Head of caudate nucleus (tissue), 42 donors: ENCODE measurements around the gene BTRC.
A peak's percentile ranks its signal among the peaks of the same experiment; 100 is the strongest.

ENCODE experiments used
- DNase-seq, 42 donors: peaks; one replicate each; pipeline versions ENCODE4 v3.0.0 to v3.0.0-alpha.2; 2020 to 2021; ENCODE audit warnings: mixed read lengths in 7 of 42
- intact Hi-C: fragments of 100-400 bp; cut with DNase I; formaldehyde crosslinking; loops from one replicate; pipeline ENCODE4 v1.15.0; 2022

The BTRC gene

DNA sequence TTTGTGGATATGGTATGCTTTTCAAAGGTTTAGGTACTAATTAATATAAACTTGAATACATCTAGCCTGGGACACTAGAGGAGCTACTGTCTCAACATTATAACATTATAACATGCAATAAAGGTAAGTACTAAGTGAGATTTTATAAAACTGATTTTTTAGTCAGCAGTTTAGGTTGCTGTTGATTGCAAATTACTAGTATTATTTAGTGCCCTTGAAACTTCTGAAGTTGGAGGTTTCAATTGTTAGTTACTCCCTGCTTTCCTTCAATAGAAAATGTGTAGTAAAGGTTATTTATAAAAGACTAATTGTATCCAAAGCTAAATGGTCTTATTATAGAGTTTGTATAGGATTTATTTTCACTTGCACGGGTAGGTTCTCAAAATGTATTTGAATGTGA lies 138.8 kb downstream of the BTRC start:
- intact Hi-C loops: no loop called here
- DNase-seq: no peak

DNA sequence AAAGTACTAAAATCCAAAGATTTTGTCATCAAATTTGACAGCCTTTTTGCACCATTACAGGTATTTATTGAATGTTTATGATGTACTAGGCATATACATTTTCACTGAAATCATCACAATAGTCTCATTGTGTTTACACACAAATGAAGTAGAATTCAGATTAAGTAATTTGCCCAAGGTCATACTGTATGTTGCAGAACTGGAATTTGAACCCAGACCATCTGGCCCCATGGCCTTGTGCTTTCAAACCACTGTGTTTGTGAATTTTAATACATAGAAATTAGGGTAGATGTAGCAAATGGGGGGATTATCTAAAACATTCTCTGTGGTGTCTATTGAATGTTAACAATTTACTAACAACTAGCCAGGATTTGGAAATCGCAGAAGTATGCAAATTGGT lies 139.3 kb downstream of the BTRC start:
- intact Hi-C loops: no loop called here
- no peak for DNase-seq

DNA sequence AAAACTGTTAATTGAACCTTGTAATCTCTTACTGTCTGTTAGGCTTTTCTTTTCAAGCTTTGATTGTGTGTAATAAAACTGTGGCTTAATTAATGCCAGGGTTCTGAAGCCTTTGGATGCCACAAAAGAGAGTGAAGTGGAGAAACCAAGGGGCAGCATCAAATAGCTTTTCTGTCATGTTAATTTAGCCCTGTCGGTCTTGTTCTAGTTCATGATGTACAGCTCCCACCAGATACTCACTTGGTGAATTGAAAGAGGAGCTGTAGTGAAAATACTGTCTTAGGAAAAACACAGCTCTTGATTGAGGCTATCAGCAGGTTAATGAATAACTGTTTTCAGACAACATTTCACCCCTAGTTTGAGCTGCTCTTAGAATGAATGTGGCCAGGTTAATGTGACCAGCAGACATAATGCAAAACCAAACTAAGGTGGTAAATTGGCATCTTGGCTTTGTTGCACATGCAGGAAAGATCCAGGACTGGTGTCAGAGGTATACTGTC lies 139.9 kb downstream of the BTRC start:
- intact Hi-C loops: no loop called here
- DNase-seq: no peak

DNA sequence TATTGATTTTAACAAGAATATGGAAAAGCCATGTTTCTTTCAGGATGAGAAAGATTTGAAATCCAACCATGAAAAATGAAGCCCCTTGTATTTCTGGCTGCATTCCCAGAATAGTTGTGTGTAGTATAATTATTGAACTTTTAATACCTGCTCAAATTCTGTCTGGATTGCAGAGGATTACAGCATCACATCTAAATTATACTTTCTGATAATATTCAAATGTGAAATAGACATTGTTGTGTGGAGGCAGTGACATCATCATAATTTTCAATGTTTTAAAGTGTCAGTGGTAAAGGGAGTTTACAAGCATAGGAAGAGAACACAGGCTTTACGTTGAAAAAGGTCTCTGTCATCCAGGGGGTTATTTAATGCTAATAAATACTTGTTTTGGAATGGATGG lies 140.7 kb downstream of the BTRC start:
- DNase-seq: no peak
- intact Hi-C loops: no loop called here

DNA sequence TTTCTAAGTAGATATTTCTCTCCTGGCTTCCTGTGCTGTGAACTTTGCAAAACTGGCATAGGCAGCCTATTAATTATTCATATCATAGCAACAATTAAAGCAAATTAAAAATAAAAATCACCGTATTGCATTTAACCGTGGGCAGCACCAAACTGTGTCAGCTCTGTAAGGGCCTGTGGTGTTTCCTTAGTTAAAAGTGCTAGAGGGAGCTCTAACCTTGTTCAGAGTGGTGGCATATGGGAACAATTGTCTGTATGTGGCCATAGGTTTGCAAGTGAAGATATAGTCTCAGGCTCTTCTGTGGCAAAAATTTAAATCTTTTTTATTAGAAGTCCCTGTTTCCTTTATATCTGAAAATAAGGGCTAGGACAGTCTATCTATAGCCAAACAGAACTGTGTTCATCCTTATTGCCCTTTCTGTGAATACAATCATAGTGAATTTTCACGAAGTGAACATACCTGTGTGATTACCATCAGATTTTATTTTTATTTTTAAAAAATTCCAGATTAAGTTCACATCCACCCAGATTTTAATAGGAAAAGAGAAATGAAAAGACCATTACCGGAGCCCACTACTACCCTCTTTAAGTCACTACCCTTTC lies 141.5 kb downstream of the BTRC start:
- peak in 3 of 42 donors; percentile 4 to 25 (median 14) for DNase-seq
- intact Hi-C loops: no loop called here

DNA sequence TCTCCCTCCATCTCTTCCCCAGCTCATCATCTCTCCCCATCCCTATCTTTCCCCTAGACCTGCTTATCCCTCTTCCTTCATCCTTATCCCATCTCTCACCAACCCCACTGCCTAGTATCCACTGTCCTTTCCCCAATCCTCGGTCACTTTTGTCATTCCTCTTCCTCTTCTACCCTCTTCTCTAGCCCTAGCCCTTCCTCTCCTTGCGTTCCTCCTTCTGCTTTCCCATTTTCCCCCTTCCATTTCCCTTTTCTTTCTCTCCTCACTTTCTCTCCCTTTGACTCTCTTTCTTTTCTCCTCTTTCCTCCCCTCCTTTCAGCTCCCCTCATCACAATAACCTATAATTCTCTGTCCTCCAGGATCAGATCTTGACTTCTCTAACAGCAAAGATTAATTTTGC lies 150.5 kb downstream of the BTRC start:
- no peak for DNase-seq
- intact Hi-C loops: no loop called here

DNA sequence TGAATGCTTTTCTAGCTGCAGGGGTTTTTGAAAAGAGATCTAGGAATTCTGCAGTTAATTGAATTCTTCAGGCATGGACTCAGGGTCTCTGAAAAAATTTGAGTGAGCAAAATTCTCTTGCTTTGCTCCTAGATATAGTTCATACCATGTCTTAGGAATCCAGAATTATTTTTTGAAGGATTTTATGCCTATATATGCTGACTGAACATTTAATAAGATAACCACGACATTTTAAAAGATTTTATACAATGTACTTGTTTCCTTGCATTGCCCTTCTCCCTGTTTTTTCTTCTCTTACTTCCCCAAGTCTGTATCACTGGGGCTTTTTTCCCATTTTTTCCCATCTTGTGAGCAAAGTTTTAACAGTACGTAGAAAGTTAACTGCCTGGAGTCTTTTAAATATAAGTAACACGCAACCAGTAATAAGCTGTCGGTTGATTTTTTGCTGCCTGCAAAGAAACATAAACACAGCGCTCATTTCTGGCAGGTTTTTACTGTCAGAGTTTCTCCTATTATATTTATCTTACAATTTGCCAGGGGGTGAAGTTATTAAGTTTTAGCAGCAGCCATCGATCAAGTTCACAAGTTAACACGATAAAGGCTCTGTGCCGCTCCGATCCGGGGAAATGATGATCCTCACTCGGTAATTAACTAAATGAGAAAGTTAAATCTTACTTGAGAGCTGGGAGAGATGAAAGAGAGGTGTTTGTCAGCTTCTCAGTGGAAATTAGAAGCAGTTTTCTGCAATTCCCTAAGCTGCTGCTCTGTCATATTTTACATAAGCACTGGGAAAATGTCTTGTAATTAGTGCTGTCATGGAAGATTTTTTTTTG lies 153.1 kb downstream of the BTRC start:
- intact Hi-C loops: no loop called here
- DNase-seq: no peak

DNA sequence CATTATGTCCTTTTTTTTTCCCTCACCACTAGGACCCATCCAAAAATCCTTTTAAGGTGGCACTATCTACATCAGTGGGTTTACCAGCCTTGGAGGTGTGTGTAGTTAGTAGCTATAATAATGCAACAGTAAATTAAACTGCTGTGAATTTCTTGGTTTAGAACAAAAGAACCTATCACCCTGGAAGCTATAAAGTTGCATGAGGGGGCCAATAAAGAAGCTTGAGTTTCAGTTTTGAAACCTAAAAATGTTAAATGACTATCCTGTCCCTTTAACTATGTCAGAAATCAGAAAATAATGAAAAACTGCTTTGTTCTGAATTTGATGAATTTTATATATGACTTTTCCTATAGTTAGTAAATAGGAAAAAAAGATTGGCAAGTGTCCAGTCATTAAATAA lies 153.9 kb downstream of the BTRC start:
- DNase-seq: no peak
- intact Hi-C loops: no loop called here

DNA sequence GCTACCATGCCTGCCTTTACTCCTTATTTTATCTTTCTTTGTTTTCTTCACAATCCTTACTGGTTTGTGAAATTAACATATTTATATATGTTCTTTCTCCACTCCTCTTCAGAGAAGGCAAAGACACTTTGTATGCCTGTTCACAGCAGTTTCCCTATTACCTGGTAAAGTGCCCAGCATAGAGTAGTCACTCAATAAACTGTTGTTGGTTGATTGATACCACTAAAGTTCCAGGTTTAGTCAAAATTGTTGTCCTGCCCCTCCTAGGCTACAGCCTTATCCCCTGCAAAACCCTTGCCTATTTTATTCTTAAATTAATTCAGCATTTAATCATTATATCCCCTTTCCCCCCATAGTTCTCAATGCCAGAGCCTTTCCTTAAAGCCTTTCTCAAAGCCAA lies 158.0 kb downstream of the BTRC start:
- no peak for DNase-seq
- intact Hi-C loops: no loop called here

DNA sequence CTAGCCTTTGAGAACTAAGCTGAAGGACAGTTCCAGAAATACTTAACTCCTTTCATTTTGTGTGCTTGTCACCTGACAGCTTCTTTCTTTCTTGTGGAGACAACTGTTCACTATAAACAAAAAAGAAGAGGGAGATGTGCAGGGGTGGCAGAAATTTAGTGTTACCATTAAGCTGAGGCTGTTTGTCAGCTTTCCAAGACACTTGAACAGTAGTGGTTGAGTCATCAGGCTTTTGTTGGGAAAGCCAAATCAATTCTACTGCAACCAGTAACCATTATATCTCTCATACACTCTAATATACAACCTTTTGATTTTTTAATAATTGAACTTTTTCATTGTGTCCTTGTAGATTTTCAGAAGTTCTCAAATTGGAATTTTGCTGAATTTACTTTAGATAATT lies 158.8 kb downstream of the BTRC start:
- DNase-seq: peak in 7 of 42 donors; percentile 8 to 54 (median 23)
- intact Hi-C loops: no loop called here

DNA sequence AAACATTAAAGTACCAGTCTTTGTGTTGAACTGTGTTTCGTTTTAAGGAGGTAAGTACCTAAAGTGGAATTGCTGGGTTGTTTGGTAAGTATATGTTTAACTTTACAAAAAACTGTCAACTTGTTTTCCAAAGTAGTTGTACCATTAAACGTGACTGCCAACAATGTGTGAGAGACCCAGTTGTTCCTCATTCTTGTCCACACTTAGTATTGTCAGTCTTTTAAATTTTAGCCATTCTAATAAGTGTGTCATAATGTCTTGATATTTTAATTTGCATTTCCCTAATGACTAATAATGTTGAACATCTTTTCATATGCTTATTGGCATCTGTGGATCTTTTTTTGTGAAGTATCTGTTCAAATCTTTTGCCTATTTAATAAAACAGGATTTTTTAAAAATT lies 159.8 kb downstream of the BTRC start:
- no peak for DNase-seq
- intact Hi-C loops: no loop called here

DNA sequence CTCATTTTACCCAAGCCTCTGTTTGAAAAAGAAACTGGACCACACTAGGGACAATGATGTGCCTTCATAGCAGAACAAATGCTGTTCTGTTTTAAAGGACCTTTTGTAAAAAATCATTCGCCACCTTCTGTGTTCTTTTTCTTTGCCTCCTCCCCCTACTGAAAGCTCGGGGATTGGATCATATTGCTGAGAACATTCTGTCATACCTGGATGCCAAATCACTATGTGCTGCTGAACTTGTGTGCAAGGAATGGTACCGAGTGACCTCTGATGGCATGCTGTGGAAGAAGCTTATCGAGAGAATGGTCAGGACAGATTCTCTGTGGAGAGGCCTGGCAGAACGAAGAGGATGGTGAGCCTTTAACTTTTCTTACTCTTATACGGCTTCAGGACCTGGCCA lies 171.9 kb downstream of the BTRC start:
- intact Hi-C loops: no loop called here
- DNase-seq: peak in 8 of 42 donors; percentile 6 to 49 (median 18)

DNA sequence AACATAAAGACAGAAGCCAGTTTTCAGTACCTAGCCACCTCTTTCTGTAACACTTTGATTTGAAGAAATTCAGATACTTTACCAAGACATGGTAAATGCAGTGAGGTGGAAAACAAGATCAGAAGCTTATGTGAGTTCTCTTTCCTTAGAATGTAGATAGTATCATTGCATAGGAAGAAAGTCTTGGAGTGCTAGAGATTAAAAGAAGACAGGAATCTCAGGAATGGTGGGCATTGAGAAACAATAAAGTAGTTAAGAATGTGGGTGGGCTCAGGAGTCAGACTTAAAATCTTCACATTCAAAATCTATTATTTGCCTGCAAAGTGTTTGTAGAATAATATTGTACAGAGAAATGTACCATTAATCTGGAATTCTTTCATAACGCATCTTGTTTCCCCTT lies 175.2 kb downstream of the BTRC start:
- intact Hi-C loops: no loop called here
- no peak for DNase-seq

DNA sequence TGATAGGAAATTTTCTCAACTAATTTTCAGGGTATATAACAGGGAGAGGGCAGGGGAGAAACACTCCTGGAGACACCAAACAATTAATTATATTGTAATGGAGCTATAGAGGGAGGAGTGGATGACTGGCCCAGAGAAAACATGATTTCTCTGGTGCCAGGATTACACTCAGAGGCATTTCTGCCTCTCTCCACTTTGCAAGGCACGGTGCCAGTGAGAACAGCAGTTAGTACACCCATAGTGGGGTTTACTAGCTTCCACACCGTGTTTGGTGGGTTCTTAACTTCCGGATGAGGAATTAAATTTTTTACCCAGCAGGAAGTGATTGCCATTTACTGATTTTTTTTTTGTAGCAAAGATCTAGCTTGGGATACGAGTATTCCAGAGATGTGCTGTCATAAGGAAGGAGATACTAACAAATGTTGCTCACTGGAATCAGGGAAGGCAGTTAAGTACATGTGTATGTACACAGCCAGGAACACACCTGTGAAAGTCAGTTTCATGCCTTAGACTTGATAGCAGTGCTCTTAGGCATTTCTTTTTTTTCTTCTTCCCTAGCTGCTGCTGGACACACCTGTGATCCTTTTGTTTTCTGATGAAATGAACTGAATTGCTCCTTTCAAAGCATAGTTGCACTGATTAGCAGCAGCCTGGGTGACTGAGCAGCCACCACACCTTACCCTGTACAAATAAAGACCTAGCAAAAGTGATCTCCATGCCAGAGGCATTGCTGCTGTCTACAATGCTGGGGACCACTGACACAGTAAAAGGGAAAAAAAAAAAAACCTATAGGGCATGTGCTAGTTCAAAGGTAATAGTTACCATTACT lies 176.0 kb downstream of the BTRC start:
- intact Hi-C loops: no loop called here
- DNase-seq: no peak

DNA sequence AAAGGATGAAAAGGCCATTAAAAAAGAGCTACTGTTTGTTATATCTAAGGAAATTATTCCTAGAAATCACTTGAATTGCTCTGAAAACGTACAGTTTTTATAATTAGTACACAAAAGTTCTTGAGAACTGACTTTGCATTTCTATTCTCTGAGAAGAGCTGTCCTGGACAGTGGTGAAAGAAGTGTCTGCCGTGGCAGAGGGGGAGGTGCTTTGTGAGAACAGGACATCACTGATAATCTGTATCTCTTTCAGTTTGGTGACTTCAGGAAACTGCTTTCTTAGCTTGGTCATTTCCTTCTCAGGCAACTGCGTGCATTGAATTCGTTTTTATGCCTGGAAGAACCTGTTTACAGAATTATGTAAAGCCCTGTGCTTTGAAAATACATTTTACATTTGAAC lies 182.0 kb downstream of the BTRC start:
- intact Hi-C loops: no loop called here
- no peak for DNase-seq

DNA sequence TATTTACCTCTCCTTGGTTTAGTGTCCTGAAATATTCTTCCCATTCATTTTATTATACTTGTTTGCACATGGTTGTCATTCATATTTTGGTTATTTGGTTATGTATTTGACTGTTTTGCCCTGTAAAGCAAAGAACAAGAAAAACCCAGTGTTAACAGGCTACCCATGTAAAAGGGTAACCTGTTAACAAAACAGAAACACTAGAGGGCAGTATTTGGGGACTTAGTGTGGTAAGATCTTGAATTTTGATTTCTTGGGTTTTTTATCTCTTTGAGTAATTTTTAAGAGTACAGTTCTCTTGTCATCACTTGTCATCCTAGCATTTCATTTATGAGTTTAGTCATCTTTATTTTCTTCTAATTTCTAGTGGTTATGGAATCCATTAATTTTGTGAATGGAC lies 182.8 kb downstream of the BTRC start:
- DNase-seq: no peak
- intact Hi-C loops: no loop called here

DNA sequence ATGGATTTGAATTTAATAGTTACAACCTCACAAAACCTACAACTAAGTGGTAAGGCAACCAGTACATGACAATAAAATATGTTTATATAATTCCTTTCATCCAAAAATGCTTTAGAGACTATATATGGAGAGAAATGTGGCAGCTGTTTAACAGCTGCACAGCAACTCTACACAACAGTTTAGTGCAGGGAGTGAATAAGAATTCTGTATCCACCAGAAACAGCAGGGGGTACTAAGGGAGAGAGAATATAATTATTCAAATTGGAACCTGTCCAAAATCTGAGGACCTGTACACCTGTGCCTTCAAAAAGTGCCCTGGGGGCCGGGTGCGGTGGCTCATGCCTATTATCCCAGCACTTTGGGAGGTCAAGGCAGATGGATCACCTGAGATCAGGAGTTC lies 184.5 kb downstream of the BTRC start:
- intact Hi-C loops: no loop called here
- DNase-seq: no peak

DNA sequence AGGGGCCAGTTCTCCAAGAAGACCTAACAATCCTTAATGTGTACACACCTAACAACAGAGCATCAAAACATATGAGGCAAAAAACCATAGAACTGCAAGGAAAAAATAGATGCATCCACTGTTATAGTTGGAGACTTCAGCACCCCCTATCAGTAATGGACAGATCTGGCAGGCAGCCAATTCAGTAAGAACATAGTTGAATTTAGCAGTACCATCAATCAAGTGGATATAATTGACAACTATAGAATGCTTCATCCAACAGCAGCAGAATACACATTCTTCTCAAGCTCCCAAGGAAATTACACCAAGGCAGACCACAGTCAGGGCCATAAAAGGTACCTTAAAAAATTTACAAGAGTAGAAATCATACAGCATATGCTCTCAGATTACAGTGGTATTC lies 191.9 kb downstream of the BTRC start:
- intact Hi-C loops: no loop called here

DNA sequence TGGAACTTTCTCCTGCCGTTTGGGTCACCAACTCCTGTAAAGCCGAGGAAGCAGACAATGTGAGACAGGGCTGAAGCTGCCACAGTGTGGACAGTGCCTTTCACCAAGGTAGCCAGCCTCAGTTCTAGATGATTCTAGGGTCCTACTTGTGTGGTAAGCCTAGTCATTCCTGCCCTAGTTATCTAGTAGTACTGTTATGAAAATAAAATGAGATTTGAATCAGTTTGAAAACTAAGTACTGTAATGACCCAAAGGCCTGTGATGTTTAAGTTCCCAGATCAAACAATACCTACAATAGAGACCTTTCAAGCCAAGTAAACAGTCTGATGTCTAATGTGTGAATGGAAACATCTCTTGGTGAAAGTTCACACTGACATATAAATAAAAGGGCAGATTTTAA lies 197.0 kb downstream of the BTRC start:
- intact Hi-C loops: no loop called here
- no peak for DNase-seq

More for the DNA sequence above, 191.9 kb downstream of the BTRC start:
- DNase-seq: no peak

DNA sequence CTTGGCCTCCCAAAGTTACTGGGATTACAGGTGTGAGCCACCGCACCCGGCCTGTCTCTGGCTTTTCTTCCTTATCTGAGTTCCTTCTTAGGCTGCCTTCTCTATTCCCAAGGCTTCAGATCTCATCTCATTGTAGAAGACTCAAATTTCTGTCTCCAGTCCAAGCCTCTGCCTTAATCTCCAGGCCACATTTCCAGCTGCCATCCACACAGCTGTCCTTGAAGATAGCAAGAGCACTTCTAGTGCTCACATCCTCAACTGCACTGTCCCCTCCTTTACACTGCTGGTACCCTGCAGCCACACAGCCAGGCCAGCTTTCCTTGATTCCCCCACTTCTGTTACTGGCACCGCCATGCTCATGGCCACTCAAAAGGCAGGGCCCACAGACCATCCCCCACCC lies 198.5 kb downstream of the BTRC start:
- DNase-seq: no peak
- intact Hi-C loops: no loop called here
